Stomach (tissue), 9 donors: ENCODE measurements around the gene ZNRF3. TPM values are rescaled to one million over a fixed set of nuclear protein-coding genes. Genes with fewer than 3 reads are reported as not detected.
"Not testable (repeated sequence)": the region's sequence is repeated elsewhere in the genome, so short reads cannot be mapped to it uniquely, and the experiment has no call there.

Experiments used
- DNase-seq, 2 donors: peaks; one replicate each; pipeline versions ENCODE4 v3.0.0 to v3.0.0-alpha.2; 2013 to 2019
- H3K27ac ChIP-seq, 5 donors: fragments of 200-600 bp in 4 of 5; sonication (generic) in 4 of 5; one replicate each; pipeline ENCODE4 v1.5.1; 2013 to 2019; ENCODE audit warnings: mild to moderate bottlenecking in 1 of 5, moderate library complexity in 1 of 5
- H3K27me3 ChIP-seq, 3 donors: fragments of 200-600 bp; sonication (generic); one replicate each; pipeline ENCODE4 v1.5.1; 2017 to 2019; ENCODE audit warnings: mixed run types in 1 of 3
- H3K36me3 ChIP-seq, 4 donors: fragments of 200-600 bp; sonication (generic); 1 replicate in 3 of 4; 2 replicates in 1 of 4; pipeline ENCODE4 v1.5.1; 2016 to 2019
- H3K4me1 ChIP-seq, 4 donors: fragments of 200-600 bp; sonication (generic); one replicate each; pipeline ENCODE4 v1.5.1; 2016 to 2019
- H3K4me3 ChIP-seq, 4 donors: fragments of 200-600 bp; sonication (generic) in 3 of 4; one replicate each; pipeline ENCODE4 v1.5.1; 2016 to 2019; ENCODE audit warnings: mild to moderate bottlenecking in 1 of 4
- H3K9me3 ChIP-seq, 4 donors: fragments of 200-600 bp; sonication (generic); one replicate each; pipeline ENCODE4 v1.5.1; 2016 to 2019
- CTCF ChIP-seq, 7 experiments: fragments of 450-650 bp in 4 of 7; fragments of 200-600 bp in 3 of 7; sonication (generic) in 3 of 7; IDR thresholded peaks; one replicate each; pipeline ENCODE4 v1.5.1; 2016 to 2019; ENCODE audit warnings: antibody characterized with exemption in 7 of 7, control low read depth in 2 of 7, mild to moderate bottlenecking in 1 of 7
- EP300 ChIP-seq: sonication (generic); formaldehyde crosslinking; IDR thresholded peaks from one replicate; pipeline ENCODE4 v1.6.1; 2017; ENCODE audit warnings: antibody characterized with exemption
- POLR2A ChIP-seq, 4 donors: fragments of 450-650 bp; IDR thresholded peaks; one replicate each; pipeline ENCODE4 v1.6.1; 2016; ENCODE audit warnings: antibody characterized with exemption in 4 of 4, control low read depth in 2 of 4, mild to moderate bottlenecking in 1 of 4, moderate library complexity in 1 of 4
- POLR2AphosphoS5 ChIP-seq, 3 donors: sonication (generic); formaldehyde crosslinking; IDR thresholded peaks; one replicate each; pipeline ENCODE4 v1.6.1; 2016; ENCODE audit warnings: antibody characterized with exemption in 3 of 3
- WGBS, 5 donors: extraction: QIAGEN DNeasy Blood & Tissue Kit in 3 of 5; methylation state at CpG; one replicate each; pipeline versions ENCODE4 v1.1.5 to v1.1.7; 2013 to 2018; 5-methylcytosine and 5-hydroxymethylcytosine counted together
- intact Hi-C: fragments of 100-400 bp; cut with DNase I; formaldehyde crosslinking; loops from one replicate; pipeline ENCODE4 v1.15.1; 2023; ENCODE audit warnings: low total_unique reads
- polyA plus RNA-seq, 3 donors: library from polyadenylated mRNA; stranded (reverse); fragments of 200-250 nt; gene quantifications; one replicate each; pipeline ENCODE4 v1.2.3, GENCODE V29; 2013
- total RNA-seq, 5 donors: library from RNA; depleted of rRNA; stranded (reverse); fragments of >200 nt; gene quantifications; one replicate each; pipeline versions ENCODE4 v1.1.0 to v1.2.3, GENCODE V29; 2014 to 2016
- donor health status: healthy with polysubstance abuse.
- donor health status: Bipolar disorder and iron deficiency.
- donor health status: healthy.

Gene ZNRF3
- total and polyA plus RNA-seq, 8 donors, result 1.4 to 52.7 (median 3.6) TPM

- Histone ChIP-seq H3K36me3 (no peaks in the 10 kb centered on the region), H3K4me1 (peaks cover 28 to 65% (median 46%) of the 10 kb centered on the region in 4 donors), H3K9me3 (no peaks in the 10 kb centered on the region), H3K27ac (peak overlapping the region in 4 of 5 donors; percentile 20 to 85 (median 54)), H3K4me3 (peak overlapping the region; percentile 63 to 83 (median 68)), H3K27me3 (peaks cover 0 to 11% (median 0%) of the 10 kb centered on the region in 3 donors)
- peak in 1 of 2 donors; percentile 29 for DNase-seq
- TF ChIP-seq POLR2A (IDR thresholded peaks at IDR 0.05) (no peak), POLR2AphosphoS5 (IDR thresholded peaks at IDR 0.05) (no peak), EP300 (no peak)
- intact Hi-C loops, result loop anchor here (10.0 kb wide), 1 partner anchor 150 kb away; no protein-coding TSS in a partner anchor
- 28 to 58% (median 35%) methylated on average over 19 of the region's 19 CpGs for WGBS, 5 donors
These were observed 1.5 kb downstream of the ZNRF3 start for GRCh38 chr22:28884747-28885350.

GRCh38 chr22:28885939-28886338, 2.6 kb downstream of the ZNRF3 start:
- peaks cover 28 to 70% (median 46%) of the 10 kb centered on the region in 4 donors for H3K4me1 ChIP-seq
- H3K27ac ChIP-seq, result peak overlapping the region in 1 of 5 donors; percentile 0
- no peak overlapping the region for H3K4me3 ChIP-seq
- no peaks in the 10 kb centered on the region for H3K36me3 ChIP-seq
- H3K9me3 ChIP-seq, result no peaks in the 10 kb centered on the region
- 34 to 49% (median 37%) methylated on average over 3 of the region's 3 CpGs for WGBS, 5 donors
- TF ChIP-seq POLR2AphosphoS5 (IDR thresholded peaks at IDR 0.05) (peak in 2 of 3 donors; percentile 12 to 22), POLR2A (IDR thresholded peaks at IDR 0.05) (no peak)
- H3K27me3 ChIP-seq, result peaks cover 0 to 11% (median 0%) of the 10 kb centered on the region in 3 donors
- intact Hi-C loops, result loop anchor here (10.0 kb wide), 1 partner anchor 149 kb away; no protein-coding TSS in a partner anchor
- DNase-seq, result peak; percentile 48 to 69

GRCh38 chr22:28886679-28887078, 3.3 kb downstream of the ZNRF3 start:
- not testable (repeated sequence) for H3K4me3 ChIP-seq, H3K36me3 ChIP-seq, DNase-seq, H3K9me3 ChIP-seq
- 28 to 60% (median 48%) methylated on average over 4 of the region's 4 CpGs for WGBS, 5 donors
- Histone ChIP-seq H3K4me1 (peaks cover 28 to 76% (median 48%) of the 10 kb centered on the region in 4 donors), H3K27me3 (peaks cover 0 to 11% (median 0%) of the 10 kb centered on the region in 3 donors), H3K27ac (peak overlapping the region in 3 of 5 donors; percentile 0 to 50 (median 26))
- intact Hi-C loops, result loop anchor here (10.0 kb wide), 1 partner anchor 148 kb away; no protein-coding TSS in a partner anchor

- WGBS, 5 donors, result 35 to 55% (median 40%) methylated on average over 4 of the region's 4 CpGs
- H3K4me3 ChIP-seq, result no peak overlapping the region
- no peak for DNase-seq
- intact Hi-C loops, result loop anchor here (10.0 kb wide), 1 partner anchor 147 kb away; no protein-coding TSS in a partner anchor
- H3K27ac ChIP-seq, result no peak overlapping the region
- no peaks in the 10 kb centered on the region for H3K36me3 ChIP-seq
- H3K4me1 ChIP-seq, result peaks cover 21 to 78% (median 49%) of the 10 kb centered on the region in 4 donors
- H3K27me3 ChIP-seq, result peaks cover 0 to 11% (median 0%) of the 10 kb centered on the region in 3 donors
- TF ChIP-seq CTCF (IDR thresholded peaks at IDR 0.05) (no peak), POLR2AphosphoS5 (IDR thresholded peaks at IDR 0.05) (no peak), POLR2A (IDR thresholded peaks at IDR 0.05) (no peak), EP300 (no peak)
- no peaks in the 10 kb centered on the region for H3K9me3 ChIP-seq
These were observed 4.5 kb downstream of the ZNRF3 start for GRCh38 chr22:28887725-28888459.

- intact Hi-C loops, result loop anchor here (10.0 kb wide), 1 partner anchor 145 kb away; no protein-coding TSS in a partner anchor
- Histone ChIP-seq H3K4me1 (peaks cover 17 to 78% (median 50%) of the 10 kb centered on the region in 4 donors), H3K27me3 (peaks cover 0 to 3% (median 0%) of the 10 kb centered on the region in 3 donors), H3K36me3 (no peaks in the 10 kb centered on the region), H3K9me3 (no peaks in the 10 kb centered on the region), H3K4me3 (no peak overlapping the region), H3K27ac (no peak overlapping the region)
- 83 to 95% (median 92%) methylated on average over 6 of the region's 6 CpGs for WGBS, 5 donors
- TF ChIP-seq POLR2A (IDR thresholded peaks at IDR 0.05) (no peak), EP300 (no peak)
- DNase-seq, result no peak
These were observed 6.2 kb downstream of the ZNRF3 start for GRCh38 chr22:28889478-28890024.

- Histone ChIP-seq H3K4me3 (no peak overlapping the region), H3K4me1 (peaks cover 9 to 65% (median 35%) of the 10 kb centered on the region in 4 donors), H3K36me3 (no peaks in the 10 kb centered on the region), H3K27me3 (no peaks in the 10 kb centered on the region), H3K9me3 (no peaks in the 10 kb centered on the region), H3K27ac (no peak overlapping the region)
- no peak for TF ChIP-seq POLR2AphosphoS5 (IDR thresholded peaks at IDR 0.05)
- intact Hi-C loops, result no loop called here
- WGBS, 5 donors, result 73 to 93% (median 87%) methylated on average over 2 of the region's 2 CpGs
- no peak for DNase-seq
These were observed 7.9 kb downstream of the ZNRF3 start for GRCh38 chr22:28891156-28891733.
